Esophagus muscularis mucosa (tissue), 4 donors: Measurements from ENCODE around the gene GMPR2. TPM values are rescaled to one million over a fixed set of nuclear protein-coding genes. Genes with fewer than 3 reads are reported as not detected.

Experiments
- DNase-seq: peaks from one replicate; pipeline ENCODE4 v3.0.0-alpha.2; 2017; ENCODE audit errors: extremely low spot score
- H3K27ac ChIP-seq, 4 donors: fragments of 200-600 bp; sonication (generic); replicated peaks in 1 of 4; 1 replicate in 3 of 4; 2 replicates in 1 of 4; pipeline ENCODE4 v1.5.1; 2016 to 2019; ENCODE audit warnings: mild to moderate bottlenecking in 1 of 4
- H3K27me3 ChIP-seq, 4 donors: fragments of 200-600 bp; sonication (generic); one replicate each; pipeline versions ENCODE4 v1.5.1 to v1.6.0; 2016 to 2019
- H3K36me3 ChIP-seq, 4 donors: fragments of 200-600 bp; sonication (generic); one replicate each; pipeline ENCODE4 v1.5.1; 2016 to 2019
- H3K4me1 ChIP-seq, 4 donors: fragments of 200-600 bp; sonication (generic); one replicate each; pipeline ENCODE4 v1.5.1; 2016 to 2019
- H3K4me3 ChIP-seq, 4 donors: fragments of 200-600 bp; sonication (generic); 1 replicate in 2 of 4; 2 replicates in 2 of 4; pipeline ENCODE4 v1.5.1; 2016 to 2019; ENCODE audit warnings: mild to moderate bottlenecking in 4 of 4, moderate library complexity in 1 of 4
- H3K9me3 ChIP-seq, 4 donors: fragments of 200-600 bp; sonication (generic); 1 replicate in 3 of 4; 2 replicates in 1 of 4; pipeline ENCODE4 v1.5.1; 2016 to 2019
- CTCF ChIP-seq, 3 experiments: fragments of 200-600 bp in 2 of 3; fragments of 450-650 bp in 1 of 3; sonication (generic) in 2 of 3; IDR thresholded peaks; one replicate each; pipeline ENCODE4 v1.5.1; 2017 to 2019; ENCODE audit warnings: antibody characterized with exemption in 3 of 3, mild to moderate bottlenecking in 2 of 3, moderate library complexity in 1 of 3
- EP300 ChIP-seq: sonication (generic); formaldehyde crosslinking; IDR thresholded peaks from one replicate; pipeline ENCODE4 v1.6.1; 2017; ENCODE audit warnings: antibody characterized with exemption
- POLR2A ChIP-seq: fragments of 450-650 bp; IDR thresholded peaks from one replicate; pipeline ENCODE4 v1.6.1; 2017; ENCODE audit warnings: antibody characterized with exemption, moderate library complexity, mild to moderate bottlenecking, low read depth
- POLR2AphosphoS5 ChIP-seq, 2 donors: sonication (generic); formaldehyde crosslinking; IDR thresholded peaks; one replicate each; pipeline ENCODE4 v1.6.1; 2017; ENCODE audit warnings: antibody characterized with exemption in 2 of 2
- WGBS: methylation state at CpG from one replicate; pipeline ENCODE4 v1.1.5; 2018; 5-methylcytosine and 5-hydroxymethylcytosine counted together
- intact Hi-C: fragments of 100-400 bp; cut with DNase I; formaldehyde crosslinking; loops from one replicate; pipeline ENCODE4 v1.15.1; 2023
- total RNA-seq, 4 donors: library from RNA; depleted of rRNA; stranded (reverse); fragments of >200 nt; gene quantifications; one replicate each; pipeline versions ENCODE4 v1.1.0 to v1.2.1, GENCODE V29; 2016

The GMPR2 gene
- 10 to 100 TPM; 43.1 to 53.4 (median 50.5) TPM for total RNA-seq

GRCh38 chr14:24232645-24233537 lies at the start of gene GMPR2:
GMPR2 (plus strand) TSS chr14:24232929; CDS start chr14:24233254, 325 bp downstream.
- DNase-seq: no peak
- peak within 1 kb of the TSS; percentile 89 to 97 (median 92) for H3K4me3 ChIP-seq
- H3K27ac ChIP-seq: peak within 1 kb of the TSS; percentile 86 to 94 (median 92)
- H3K4me1 ChIP-seq: peaks cover 30 to 52% (median 41%) of the 10 kb centered on the region in 4 donors
- peaks cover 22 to 46% (median 32%) of the 10 kb centered on the region in 4 donors for H3K36me3 ChIP-seq
- H3K9me3 ChIP-seq: no peaks in the 10 kb centered on the region
- intact Hi-C loops: no loop called here
- no peaks in the 10 kb centered on the region for H3K27me3 ChIP-seq
- TF ChIP-seq CTCF (IDR thresholded peaks at IDR 0.05) (no peak), POLR2A (no peak), POLR2AphosphoS5 (IDR thresholded peaks at IDR 0.05) (peak; percentile 34 to 51), EP300 (no peak)
- WGBS: 10% methylated on average over 18 of the region's 38 CpGs

- 91% methylated on average over 9 of the region's 15 CpGs for WGBS
- H3K36me3 ChIP-seq: peaks cover 61 to 91% (median 88%) of the 10 kb centered on the region in 4 donors
Measured at GRCh38 chr14:24183014-24183481, 49.7 kb upstream of the GMPR2 start.

GRCh38 chr14:24184104-24184970 lies 48.4 kb upstream of the GMPR2 start:
- no peaks in the 10 kb centered on the region for H3K27me3 ChIP-seq
- DNase-seq: no peak
- no peak overlapping the region for H3K4me3 ChIP-seq
- H3K9me3 ChIP-seq: no peaks in the 10 kb centered on the region
- intact Hi-C loops: no loop called here
- TF ChIP-seq POLR2AphosphoS5 (IDR thresholded peaks at IDR 0.05): no peak
- TF ChIP-seq CTCF (IDR thresholded peaks at IDR 0.05): no peak
- no peak for TF ChIP-seq POLR2A
- no peak for TF ChIP-seq EP300
- WGBS: 96% methylated on average over 11 of the region's 19 CpGs
- H3K36me3 ChIP-seq: peaks cover 49 to 78% (median 75%) of the 10 kb centered on the region in 4 donors
- no peak overlapping the region for H3K27ac ChIP-seq
- peaks cover 27 to 38% (median 36%) of the 10 kb centered on the region in 4 donors for H3K4me1 ChIP-seq

More at GRCh38 chr14:24183014-24183481, 49.7 kb upstream of the GMPR2 start:
- H3K27ac ChIP-seq: no peak overlapping the region
- TF ChIP-seq EP300 (no peak), POLR2AphosphoS5 (IDR thresholded peaks at IDR 0.05) (no peak), POLR2A (no peak), CTCF (IDR thresholded peaks at IDR 0.05) (no peak)
- H3K9me3 ChIP-seq: no peaks in the 10 kb centered on the region
- H3K4me3 ChIP-seq: no peak overlapping the region
- H3K4me1 ChIP-seq: peaks cover 20 to 29% (median 28%) of the 10 kb centered on the region in 4 donors
- intact Hi-C loops: no loop called here
- H3K27me3 ChIP-seq: no peaks in the 10 kb centered on the region
- DNase-seq: no peak

GRCh38 chr14:24185026-24185425 lies 47.7 kb upstream of the GMPR2 start:
- Histone ChIP-seq H3K27me3 (no peaks in the 10 kb centered on the region), H3K27ac (no peak overlapping the region), H3K4me1 (peaks cover 22 to 36% (median 34%) of the 10 kb centered on the region in 4 donors), H3K9me3 (no peaks in the 10 kb centered on the region), H3K36me3 (peaks cover 45 to 78% (median 72%) of the 10 kb centered on the region in 4 donors), H3K4me3 (no peak overlapping the region)
- no peak for DNase-seq
- no peak for TF ChIP-seq EP300
- no peak for TF ChIP-seq POLR2AphosphoS5 (IDR thresholded peaks at IDR 0.05)
- TF ChIP-seq CTCF (IDR thresholded peaks at IDR 0.05): no peak
- no peak for TF ChIP-seq POLR2A
- intact Hi-C loops: no loop called here
- 98% methylated on average over 7 of the region's 7 CpGs for WGBS
